Neural cell (in vitro differentiated cells): ENCODE measurements around the gene MRPL36.

ENCODE experiments used
- EP300 ChIP-seq: fragments of 450-650 bp; conservative IDR thresholded peaks from 2 replicates; pipeline ENCODE4 v1.6.1; 2014; ENCODE audit warnings: antibody characterized with exemption, mild to moderate bottlenecking, moderate library complexity; ENCODE audit not compliant: poor library complexity, severe bottlenecking
- EZH2 ChIP-seq: fragments of 200-600, 300-800 bp; shearing (Covaris generic), sonication (generic); IDR thresholded peaks from 2 replicates; pipeline ENCODE4 v1.6.1; 2014; ENCODE audit warnings: antibody characterized with exemption, low read length, borderline replicate concordance, mild to moderate bottlenecking; ENCODE audit not compliant: insufficient read depth, poor library complexity, severe bottlenecking
- MXI1 ChIP-seq: fragments of 450-650 bp; conservative IDR thresholded peaks from 2 replicates; pipeline ENCODE4 v1.6.1; 2014; ENCODE audit warnings: antibody characterized with exemption, mild to moderate bottlenecking; ENCODE audit not compliant: poor library complexity, severe bottlenecking
- POLR2AphosphoS5 ChIP-seq: IDR thresholded peaks from 2 replicates; pipeline ENCODE4 v1.6.1; 2012
- RAD21 ChIP-seq: fragments of 450-650 bp; conservative IDR thresholded peaks from 2 replicates; pipeline ENCODE4 v1.6.1; 2014; ENCODE audit warnings: antibody characterized with exemption, mild to moderate bottlenecking, moderate library complexity
- SMC3 ChIP-seq: fragments of 450-650 bp; conservative IDR thresholded peaks from 2 replicates; pipeline ENCODE4 v1.6.1; 2014; ENCODE audit warnings: antibody characterized with exemption, mild to moderate bottlenecking, moderate library complexity; ENCODE audit not compliant: poor library complexity
- TAF1 ChIP-seq: IDR thresholded peaks from 2 replicates; pipeline ENCODE4 v1.6.1; 2012; ENCODE audit warnings: low read depth
- TF ChIP-seq, protein P1 (sequence below): fragments of 450-650 bp; IDR thresholded peaks from 2 replicates; pipeline ENCODE4 v1.5.1; 2014; ENCODE audit warnings: antibody characterized with exemption, mild to moderate bottlenecking, moderate library complexity; ENCODE audit not compliant: poor library complexity, severe bottlenecking

DNA sequence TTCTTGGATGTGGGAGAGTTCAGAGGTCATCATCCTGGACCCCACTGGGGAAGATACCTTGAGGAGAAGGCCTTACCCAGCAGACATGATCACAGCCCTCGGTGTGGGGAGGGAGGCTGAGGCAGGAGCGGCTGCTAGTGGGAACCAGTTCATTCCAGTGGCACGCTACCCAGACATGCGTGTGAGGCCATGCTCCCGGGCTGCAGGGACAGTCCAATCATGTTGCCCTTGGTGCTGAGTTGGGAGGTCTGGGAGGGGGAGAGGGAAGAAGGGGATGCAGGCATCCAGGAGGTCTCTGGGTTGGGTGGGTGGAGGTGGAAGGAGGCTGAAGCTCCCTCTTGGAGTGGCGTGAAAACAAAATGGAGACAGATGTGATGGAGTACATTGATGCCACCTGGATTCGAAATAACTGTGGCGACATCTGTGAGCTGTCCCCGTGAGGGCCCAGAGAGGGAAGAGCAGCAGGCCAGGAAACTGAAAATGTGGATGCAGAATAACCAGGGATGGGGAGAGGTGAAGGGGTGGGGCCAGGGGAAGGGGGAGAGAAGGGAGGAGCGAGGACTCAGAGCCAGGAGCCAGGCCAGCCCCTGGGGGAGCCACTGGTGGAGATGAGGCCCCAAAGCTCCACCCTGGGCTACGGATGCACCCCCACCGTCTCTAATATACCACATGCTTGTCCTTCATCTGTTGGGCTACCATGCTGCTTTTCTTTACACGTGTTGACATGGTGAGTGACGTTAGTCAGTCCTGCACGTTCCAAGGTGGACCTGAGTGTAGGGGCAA lies 17.8 kb upstream of the MRPL36 start:
- TF ChIP-seq, protein P1, sequence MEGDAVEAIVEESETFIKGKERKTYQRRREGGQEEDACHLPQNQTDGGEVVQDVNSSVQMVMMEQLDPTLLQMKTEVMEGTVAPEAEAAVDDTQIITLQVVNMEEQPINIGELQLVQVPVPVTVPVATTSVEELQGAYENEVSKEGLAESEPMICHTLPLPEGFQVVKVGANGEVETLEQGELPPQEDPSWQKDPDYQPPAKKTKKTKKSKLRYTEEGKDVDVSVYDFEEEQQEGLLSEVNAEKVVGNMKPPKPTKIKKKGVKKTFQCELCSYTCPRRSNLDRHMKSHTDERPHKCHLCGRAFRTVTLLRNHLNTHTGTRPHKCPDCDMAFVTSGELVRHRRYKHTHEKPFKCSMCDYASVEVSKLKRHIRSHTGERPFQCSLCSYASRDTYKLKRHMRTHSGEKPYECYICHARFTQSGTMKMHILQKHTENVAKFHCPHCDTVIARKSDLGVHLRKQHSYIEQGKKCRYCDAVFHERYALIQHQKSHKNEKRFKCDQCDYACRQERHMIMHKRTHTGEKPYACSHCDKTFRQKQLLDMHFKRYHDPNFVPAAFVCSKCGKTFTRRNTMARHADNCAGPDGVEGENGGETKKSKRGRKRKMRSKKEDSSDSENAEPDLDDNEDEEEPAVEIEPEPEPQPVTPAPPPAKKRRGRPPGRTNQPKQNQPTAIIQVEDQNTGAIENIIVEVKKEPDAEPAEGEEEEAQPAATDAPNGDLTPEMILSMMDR, result no peak
- TF ChIP-seq RAD21 (no peak), TAF1 (no peak), EP300 (no peak), EZH2 (no peak), MXI1 (no peak), POLR2AphosphoS5 (no peak), SMC3 (no peak)
